Measurements from ENCODE around the gene TXLNB.

The TXLNB gene

DNA sequence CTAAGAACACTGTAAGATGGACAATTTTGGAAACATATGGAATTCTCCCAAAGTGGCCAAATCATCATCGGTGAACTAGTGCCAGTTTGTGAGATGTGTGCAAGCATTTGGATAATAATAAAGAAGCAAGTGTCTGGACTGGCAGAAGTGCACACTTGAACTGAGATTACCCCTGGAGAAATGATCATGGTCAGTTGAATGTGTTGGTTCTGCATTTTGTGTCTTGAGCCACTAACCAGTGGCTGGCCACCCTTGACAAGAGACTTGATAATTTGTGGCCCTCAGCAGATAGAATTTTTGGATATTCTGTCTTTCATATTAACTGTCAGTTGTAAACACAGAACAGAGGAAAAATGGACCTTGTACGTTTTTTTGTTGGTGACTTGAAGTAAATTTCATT lies 45.2 kb upstream of the TXLNB start:
- H3K4me1 ChIP-seq (ENCODE audit: control insufficient read depth, insufficient read depth, low read depth, low read length): no peaks in the 10 kb centered on the region
- DNase-seq: no peak
- H4K91ac ChIP-seq (ENCODE audit: low read length): no peak overlapping the region
- H3K9ac ChIP-seq (ENCODE audit: low read length): no peak overlapping the region
- H3K23ac ChIP-seq (ENCODE audit: low read length in 2 of 2): peak overlapping the region in 1 of 2 experiments; percentile 40
- H3K4ac ChIP-seq (ENCODE audit: low read depth in 1 of 2, low read length in 2 of 2): no peak overlapping the region
- no peak overlapping the region for H2BK5ac ChIP-seq (ENCODE audit: low read depth, low read length, poor library complexity, severe bottlenecking)
- H4K8ac ChIP-seq (ENCODE audit: low read length): no peak overlapping the region
- no peaks in the 10 kb centered on the region for H3K9me3 ChIP-seq (ENCODE audit: control insufficient read depth, low read length)
- no peak overlapping the region for H2AK5ac ChIP-seq (ENCODE audit: low read length, severe bottlenecking)
- H3K27me3 ChIP-seq (ENCODE audit: control insufficient read depth in 1 of 2, insufficient read depth in 1 of 2, low read length in 2 of 2): no peaks in the 10 kb centered on the region
- no peak overlapping the region for H3K4me3 ChIP-seq (ENCODE audit: insufficient read depth in 1 of 2, low read depth in 1 of 2, low read length in 2 of 2)
- H2BK120ac ChIP-seq (ENCODE audit: low read depth, low read length): no peak overlapping the region
- peak overlapping the region in 1 of 2 experiments; percentile 12 for H3K18ac ChIP-seq (ENCODE audit: low read depth in 1 of 2, low read length in 2 of 2)
- no peaks in the 10 kb centered on the region for H3K36me3 ChIP-seq (ENCODE audit: control insufficient read depth in 1 of 2, insufficient read depth in 2 of 2, low read depth in 1 of 2, low read length in 2 of 2)
- no peak overlapping the region for H3K14ac ChIP-seq (ENCODE audit: low read length in 2 of 2)
- H3K4me2 ChIP-seq (ENCODE audit: low read length, poor library complexity, severe bottlenecking): no peak overlapping the region
- no peak overlapping the region for H2AFZ ChIP-seq (ENCODE audit: low read depth, low read length)
- no peak overlapping the region for H3K27ac ChIP-seq (ENCODE audit: low read length, poor library complexity, severe bottlenecking)
- 98% methylated on average over 1 of the region's 2 CpGs for WGBS
- no peaks in the 10 kb centered on the region for H3K79me1 ChIP-seq (replicated peaks; ENCODE audit: low read length, poor library complexity, severe bottlenecking)
- H2BK15ac ChIP-seq (ENCODE audit: low read depth, poor library complexity, severe bottlenecking): no peak overlapping the region
- no peak overlapping the region for H2BK12ac ChIP-seq (ENCODE audit: low read length in 2 of 2)

GRCh38 chr6:139336488-139336887 lies 44.7 kb upstream of the TXLNB start:
- Histone ChIP-seq H4K91ac (ENCODE audit: low read length) (no peak overlapping the region), H2BK15ac (ENCODE audit: low read depth, poor library complexity, severe bottlenecking) (no peak overlapping the region), H3K27me3 (ENCODE audit: control insufficient read depth in 1 of 2, insufficient read depth in 1 of 2, low read length in 2 of 2) (no peaks in the 10 kb centered on the region), H4K8ac (ENCODE audit: low read length) (no peak overlapping the region), H3K23ac (ENCODE audit: low read length in 2 of 2) (no peak overlapping the region), H3K18ac (ENCODE audit: low read depth in 1 of 2, low read length in 2 of 2) (no peak overlapping the region), H2BK12ac (ENCODE audit: low read length in 2 of 2) (no peak overlapping the region), H2BK5ac (ENCODE audit: low read depth, low read length, poor library complexity, severe bottlenecking) (no peak overlapping the region), H3K9me3 (ENCODE audit: control insufficient read depth, low read length) (no peaks in the 10 kb centered on the region), H3K36me3 (ENCODE audit: control insufficient read depth in 1 of 2, insufficient read depth in 2 of 2, low read depth in 1 of 2, low read length in 2 of 2) (no peaks in the 10 kb centered on the region), H3K9ac (ENCODE audit: low read length) (no peak overlapping the region), H3K4me3 (ENCODE audit: insufficient read depth in 1 of 2, low read depth in 1 of 2, low read length in 2 of 2) (no peak overlapping the region), H3K4ac (ENCODE audit: low read depth in 1 of 2, low read length in 2 of 2) (no peak overlapping the region), H3K27ac (ENCODE audit: low read length, poor library complexity, severe bottlenecking) (no peak overlapping the region), H3K79me1 (replicated peaks; ENCODE audit: low read length, poor library complexity, severe bottlenecking) (no peaks in the 10 kb centered on the region), H2AK5ac (ENCODE audit: low read length, severe bottlenecking) (no peak overlapping the region), H3K4me2 (ENCODE audit: low read length, poor library complexity, severe bottlenecking) (no peak overlapping the region), H2AFZ (ENCODE audit: low read depth, low read length) (no peak overlapping the region), H2BK120ac (ENCODE audit: low read depth, low read length) (no peak overlapping the region), H3K14ac (ENCODE audit: low read length in 2 of 2) (no peak overlapping the region), H3K4me1 (ENCODE audit: control insufficient read depth, insufficient read depth, low read depth, low read length) (no peaks in the 10 kb centered on the region)
- WGBS: 91% methylated on average over 4 of the region's 4 CpGs
- no peak for DNase-seq

DNA sequence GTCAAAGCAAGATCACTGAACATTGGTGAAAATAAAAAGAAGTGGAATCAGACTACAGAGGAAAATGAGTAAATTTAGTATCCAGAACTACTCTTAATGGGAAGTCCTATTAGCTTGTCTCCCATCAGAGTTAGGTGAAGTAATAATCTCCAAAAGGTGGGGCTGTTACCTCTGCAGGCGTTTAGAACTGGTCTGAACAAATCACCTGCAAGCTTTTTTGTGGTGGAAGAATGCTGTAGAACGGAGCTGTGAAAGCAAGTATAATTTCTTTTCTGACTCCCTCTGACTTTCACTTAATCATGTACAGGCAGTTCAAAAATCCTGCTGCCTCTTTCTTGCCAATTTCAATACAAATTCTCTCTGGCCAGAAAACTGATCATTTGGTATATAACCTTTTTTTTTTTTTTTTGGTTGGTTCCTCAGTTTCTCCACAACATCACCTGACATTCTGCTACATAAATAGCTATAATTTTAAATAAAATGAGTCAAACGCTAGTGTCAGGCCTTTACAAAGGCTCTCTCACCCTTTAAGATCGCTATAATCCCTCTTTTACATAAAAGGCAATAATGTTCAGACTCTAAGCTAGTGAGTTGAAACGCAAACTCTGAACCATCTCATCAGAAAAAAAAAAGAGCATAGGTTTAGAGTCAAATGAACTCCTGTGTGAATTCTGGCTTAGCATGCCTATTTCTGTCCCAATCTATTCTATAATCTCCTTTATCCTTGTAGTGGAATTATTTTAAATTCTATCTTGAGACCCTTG lies 43.8 kb upstream of the TXLNB start:
- Histone ChIP-seq H4K91ac (ENCODE audit: low read length) (no peak overlapping the region), H3K9ac (ENCODE audit: low read length) (peak overlapping the region; percentile 88), H3K36me3 (ENCODE audit: control insufficient read depth in 1 of 2, insufficient read depth in 2 of 2, low read depth in 1 of 2, low read length in 2 of 2) (no peaks in the 10 kb centered on the region), H3K4me3 (ENCODE audit: insufficient read depth in 1 of 2, low read depth in 1 of 2, low read length in 2 of 2) (peak overlapping the region in 1 of 2 experiments; percentile 40), H3K27me3 (ENCODE audit: control insufficient read depth in 1 of 2, insufficient read depth in 1 of 2, low read length in 2 of 2) (no peaks in the 10 kb centered on the region), H2BK120ac (ENCODE audit: low read depth, low read length) (no peak overlapping the region), H3K18ac (ENCODE audit: low read depth in 1 of 2, low read length in 2 of 2) (no peak overlapping the region), H3K9me3 (ENCODE audit: control insufficient read depth, low read length) (no peaks in the 10 kb centered on the region), H4K8ac (ENCODE audit: low read length) (no peak overlapping the region), H3K14ac (ENCODE audit: low read length in 2 of 2) (no peak overlapping the region), H3K23ac (ENCODE audit: low read length in 2 of 2) (no peak overlapping the region), H2BK12ac (ENCODE audit: low read length in 2 of 2) (no peak overlapping the region), H3K4me2 (ENCODE audit: low read length, poor library complexity, severe bottlenecking) (no peak overlapping the region), H2BK15ac (ENCODE audit: low read depth, poor library complexity, severe bottlenecking) (no peak overlapping the region), H2AK5ac (ENCODE audit: low read length, severe bottlenecking) (no peak overlapping the region), H3K4ac (ENCODE audit: low read depth in 1 of 2, low read length in 2 of 2) (no peak overlapping the region), H3K79me1 (replicated peaks; ENCODE audit: low read length, poor library complexity, severe bottlenecking) (no peaks in the 10 kb centered on the region), H3K4me1 (ENCODE audit: control insufficient read depth, insufficient read depth, low read depth, low read length) (no peaks in the 10 kb centered on the region), H3K27ac (ENCODE audit: low read length, poor library complexity, severe bottlenecking) (no peak overlapping the region), H2BK5ac (ENCODE audit: low read depth, low read length, poor library complexity, severe bottlenecking) (no peak overlapping the region), H2AFZ (ENCODE audit: low read depth, low read length) (no peak overlapping the region)
- DNase-seq: no peak
- 92% methylated on average over 3 of the region's 5 CpGs for WGBS

- no peaks in the 10 kb centered on the region for H3K79me1 ChIP-seq (replicated peaks; ENCODE audit: low read length, poor library complexity, severe bottlenecking)
- H3K36me3 ChIP-seq (ENCODE audit: control insufficient read depth in 1 of 2, insufficient read depth in 2 of 2, low read depth in 1 of 2, low read length in 2 of 2): no peaks in the 10 kb centered on the region
- H3K4me2 ChIP-seq (ENCODE audit: low read length, poor library complexity, severe bottlenecking): no peak overlapping the region
- H3K9me3 ChIP-seq (ENCODE audit: control insufficient read depth, low read length): no peaks in the 10 kb centered on the region
- no peaks in the 10 kb centered on the region for H3K27me3 ChIP-seq (ENCODE audit: control insufficient read depth in 1 of 2, insufficient read depth in 1 of 2, low read length in 2 of 2)
- no peak overlapping the region for H2AFZ ChIP-seq (ENCODE audit: low read depth, low read length)
- H2BK5ac ChIP-seq (ENCODE audit: low read depth, low read length, poor library complexity, severe bottlenecking): no peak overlapping the region
- no peak overlapping the region for H2BK120ac ChIP-seq (ENCODE audit: low read depth, low read length)
- 89% methylated on average over 5 of the region's 5 CpGs for WGBS
- H2BK12ac ChIP-seq (ENCODE audit: low read length in 2 of 2): no peak overlapping the region
- no peak overlapping the region for H3K27ac ChIP-seq (ENCODE audit: low read length, poor library complexity, severe bottlenecking)
- no peak overlapping the region for H2AK5ac ChIP-seq (ENCODE audit: low read length, severe bottlenecking)
- H2BK15ac ChIP-seq (ENCODE audit: low read depth, poor library complexity, severe bottlenecking): no peak overlapping the region
- H3K4me1 ChIP-seq (ENCODE audit: control insufficient read depth, insufficient read depth, low read depth, low read length): no peaks in the 10 kb centered on the region
- no peak overlapping the region for H4K8ac ChIP-seq (ENCODE audit: low read length)
- no peak overlapping the region for H3K4ac ChIP-seq (ENCODE audit: low read depth in 1 of 2, low read length in 2 of 2)
- H4K91ac ChIP-seq (ENCODE audit: low read length): no peak overlapping the region
- no peak overlapping the region for H3K14ac ChIP-seq (ENCODE audit: low read length in 2 of 2)
- peak; percentile 42 for DNase-seq
- H3K18ac ChIP-seq (ENCODE audit: low read depth in 1 of 2, low read length in 2 of 2): no peak overlapping the region
- H3K23ac ChIP-seq (ENCODE audit: low read length in 2 of 2): no peak overlapping the region
- peak overlapping the region; percentile 88 for H3K9ac ChIP-seq (ENCODE audit: low read length)
- H3K4me3 ChIP-seq (ENCODE audit: insufficient read depth in 1 of 2, low read depth in 1 of 2, low read length in 2 of 2): peak overlapping the region in 1 of 2 experiments; percentile 40
These were observed 43.1 kb upstream of the TXLNB start for GRCh38 chr6:139334806-139335446.

Measured in mesenchymal stem cell (in vitro differentiated cells and primary cell).